NCI-H1048 (cell line): ENCODE measurements around the gene HIRA.
A peak's percentile ranks its signal among the peaks of the same experiment; 100 is the strongest.

Source experiments
- DNase-seq: peaks from one replicate; lab custom pipeline; 2025; lab: John Stamatoyannopoulos, UW

The HIRA gene, protein sequence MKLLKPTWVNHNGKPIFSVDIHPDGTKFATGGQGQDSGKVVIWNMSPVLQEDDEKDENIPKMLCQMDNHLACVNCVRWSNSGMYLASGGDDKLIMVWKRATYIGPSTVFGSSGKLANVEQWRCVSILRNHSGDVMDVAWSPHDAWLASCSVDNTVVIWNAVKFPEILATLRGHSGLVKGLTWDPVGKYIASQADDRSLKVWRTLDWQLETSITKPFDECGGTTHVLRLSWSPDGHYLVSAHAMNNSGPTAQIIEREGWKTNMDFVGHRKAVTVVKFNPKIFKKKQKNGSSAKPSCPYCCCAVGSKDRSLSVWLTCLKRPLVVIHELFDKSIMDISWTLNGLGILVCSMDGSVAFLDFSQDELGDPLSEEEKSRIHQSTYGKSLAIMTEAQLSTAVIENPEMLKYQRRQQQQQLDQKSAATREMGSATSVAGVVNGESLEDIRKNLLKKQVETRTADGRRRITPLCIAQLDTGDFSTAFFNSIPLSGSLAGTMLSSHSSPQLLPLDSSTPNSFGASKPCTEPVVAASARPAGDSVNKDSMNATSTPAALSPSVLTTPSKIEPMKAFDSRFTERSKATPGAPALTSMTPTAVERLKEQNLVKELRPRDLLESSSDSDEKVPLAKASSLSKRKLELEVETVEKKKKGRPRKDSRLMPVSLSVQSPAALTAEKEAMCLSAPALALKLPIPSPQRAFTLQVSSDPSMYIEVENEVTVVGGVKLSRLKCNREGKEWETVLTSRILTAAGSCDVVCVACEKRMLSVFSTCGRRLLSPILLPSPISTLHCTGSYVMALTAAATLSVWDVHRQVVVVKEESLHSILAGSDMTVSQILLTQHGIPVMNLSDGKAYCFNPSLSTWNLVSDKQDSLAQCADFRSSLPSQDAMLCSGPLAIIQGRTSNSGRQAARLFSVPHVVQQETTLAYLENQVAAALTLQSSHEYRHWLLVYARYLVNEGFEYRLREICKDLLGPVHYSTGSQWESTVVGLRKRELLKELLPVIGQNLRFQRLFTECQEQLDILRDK

DNA sequence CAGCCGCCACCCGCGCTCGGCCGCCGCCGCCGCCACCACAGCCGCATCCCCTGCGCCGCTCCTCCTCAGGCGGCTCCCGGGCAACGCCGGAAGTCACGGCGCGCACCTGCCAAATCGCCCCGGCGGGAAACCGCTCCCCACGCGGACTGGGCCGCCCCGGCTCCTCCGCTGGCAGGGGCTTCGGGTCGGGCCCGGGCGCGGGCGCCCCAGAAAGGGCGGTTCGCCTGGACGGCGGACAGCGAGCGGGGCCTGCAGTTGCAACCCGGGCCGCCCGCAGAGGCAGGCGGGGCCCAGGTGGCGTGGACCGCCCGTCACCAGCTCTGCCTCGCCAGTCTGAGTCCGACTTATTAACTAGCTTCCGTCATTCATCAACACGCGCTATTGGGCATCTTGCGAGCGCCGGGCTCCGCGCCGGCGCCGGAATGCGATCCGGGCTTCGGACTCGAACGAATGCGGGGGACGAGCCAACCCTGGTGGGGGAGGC lies at the start of gene HIRA:
TSS of gene HIRA (minus strand) at position 85 of the 484 bp plus-strand sequence. CDS start 257 bp downstream, outside the sequence.
- peak; percentile 47 for DNase-seq

- no peak for DNase-seq
These were observed 49.3 kb upstream of the HIRA start for GRCh38 chr22:19480789-19481188.

GRCh38 chr22:19480173-19480568 lies 48.6 kb upstream of the HIRA start:
- no peak for DNase-seq

DNA sequence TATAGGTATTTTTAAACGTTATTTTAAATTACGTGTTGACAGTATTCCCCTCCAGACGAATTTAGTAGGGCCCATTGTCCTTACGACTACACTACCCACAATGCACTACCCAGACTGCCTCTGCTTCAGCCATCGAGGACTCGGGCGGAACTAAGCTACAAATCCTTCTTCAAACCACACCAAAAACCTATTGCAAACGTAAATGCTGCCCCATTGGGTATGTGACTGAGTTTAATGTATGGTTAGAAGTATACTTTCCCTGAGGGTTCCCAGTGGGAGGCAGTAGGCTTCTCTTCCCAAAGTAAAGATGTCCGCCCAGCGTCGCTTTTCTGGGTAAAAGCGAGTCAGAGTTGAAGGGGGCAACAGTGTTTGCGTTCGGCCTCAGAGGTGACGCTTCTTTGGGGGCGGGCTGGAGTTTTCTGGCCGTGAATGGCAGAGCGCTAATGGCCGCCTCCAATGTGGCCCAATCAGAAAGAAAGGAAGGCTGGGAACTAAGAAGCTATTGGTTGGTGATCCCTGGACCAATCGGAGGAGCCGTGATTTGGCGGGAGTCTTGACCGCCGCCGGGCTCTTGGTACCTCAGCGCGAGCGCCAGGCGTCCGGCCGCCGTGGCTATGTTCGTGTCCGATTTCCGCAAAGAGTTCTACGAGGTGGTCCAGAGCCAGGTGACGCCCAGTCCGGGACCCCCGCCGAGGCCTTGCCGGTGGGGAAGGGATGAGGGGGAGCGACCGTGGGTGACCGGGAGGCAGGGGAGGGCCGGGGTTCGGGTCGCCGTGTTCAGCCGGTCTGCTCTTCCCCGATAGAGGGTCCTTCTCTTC lies 48.0 kb upstream of the HIRA start, which contains the start of gene CDC45:
TSS of gene CDC45 (plus strand) at position 566 of the 818 bp plus-strand sequence. CDS start at position 615, 49 bp downstream.
- peak; percentile 94 for DNase-seq

DNA sequence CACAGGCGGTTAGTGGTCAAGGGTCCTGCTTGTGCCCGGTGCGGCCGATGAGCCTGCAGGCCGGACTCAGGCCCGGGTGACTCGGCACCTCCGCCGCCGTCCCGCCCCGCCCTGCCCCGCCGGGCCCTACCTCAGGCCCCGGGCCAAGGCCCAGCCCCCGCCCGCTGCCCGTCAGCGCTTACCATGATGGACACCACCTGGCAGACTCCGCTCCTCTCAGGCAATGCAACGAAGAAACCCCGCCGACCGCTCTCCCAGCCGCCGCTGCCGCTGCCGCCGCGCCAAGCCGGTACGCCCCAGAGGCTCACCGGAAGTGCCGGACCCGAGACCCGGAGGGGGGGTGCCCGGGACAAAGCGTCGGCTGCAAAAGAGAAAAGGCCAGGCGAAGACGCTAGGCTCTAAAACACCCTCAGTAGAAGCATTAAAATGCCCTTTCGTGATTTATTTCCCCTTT lies 47.4 kb upstream of the HIRA start, which contains the start of gene UFD1:
TSS of gene UFD1 (minus strand) at position 293 of the 454 bp plus-strand sequence. CDS start at position 185, 108 bp downstream.
- peak; percentile 56 for DNase-seq

- no peak for DNase-seq
These were observed 46.7 kb upstream of the HIRA start for GRCh38 chr22:19478045-19478900.

DNA sequence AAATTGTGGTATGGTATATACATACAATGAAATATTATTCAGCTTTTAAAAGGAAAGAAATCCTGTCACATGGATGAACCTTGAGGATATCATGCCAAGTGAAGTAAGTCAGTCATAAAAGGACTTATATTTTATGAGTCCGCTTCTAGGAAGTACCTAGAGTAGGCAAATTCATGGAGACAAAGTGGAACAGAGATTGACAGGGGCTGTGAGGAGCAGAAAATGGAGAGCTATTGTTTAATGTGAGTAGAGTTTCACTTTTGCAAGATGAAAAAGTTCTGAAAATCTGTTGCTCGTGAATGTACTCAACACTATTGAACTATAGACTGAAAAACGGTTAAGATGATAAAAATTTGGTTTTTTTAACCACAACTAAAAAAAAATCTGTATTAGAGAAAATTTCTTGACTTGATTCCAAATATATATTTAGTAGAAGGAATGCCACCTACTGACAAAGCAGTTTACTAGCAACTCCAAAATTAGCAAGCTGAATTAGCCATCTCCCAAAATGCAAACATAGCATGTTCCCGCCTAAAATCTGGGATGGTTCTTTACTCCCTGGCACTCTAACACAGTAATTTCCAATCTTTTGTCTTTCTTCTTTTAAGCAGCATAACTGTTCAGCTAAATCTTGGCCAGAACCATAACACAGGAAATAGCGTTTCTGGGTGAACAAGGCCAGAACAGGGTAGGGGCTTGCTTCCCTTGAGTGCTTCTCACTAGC lies 46.0 kb upstream of the HIRA start:
- DNase-seq, result no peak

DNA sequence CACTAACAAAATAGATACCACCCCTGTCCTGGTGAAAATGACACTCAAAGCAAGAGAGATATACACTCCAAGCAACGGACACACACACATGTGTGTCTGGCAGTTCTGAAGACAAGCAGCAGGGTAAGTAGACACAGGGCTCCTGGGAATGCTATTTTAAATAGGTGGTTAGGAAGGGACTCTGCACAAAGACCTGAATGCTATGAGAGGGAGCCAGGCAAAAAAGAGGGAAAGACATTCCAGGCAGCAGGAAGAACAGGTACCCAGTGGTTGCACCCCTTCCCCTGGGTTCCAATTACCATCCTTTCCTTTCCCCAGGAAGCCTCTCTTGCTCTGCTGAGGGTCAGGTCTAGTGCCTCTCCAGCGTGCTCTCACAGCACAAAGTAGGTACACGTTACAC lies 44.5 kb upstream of the HIRA start:
- no peak for DNase-seq

DNA sequence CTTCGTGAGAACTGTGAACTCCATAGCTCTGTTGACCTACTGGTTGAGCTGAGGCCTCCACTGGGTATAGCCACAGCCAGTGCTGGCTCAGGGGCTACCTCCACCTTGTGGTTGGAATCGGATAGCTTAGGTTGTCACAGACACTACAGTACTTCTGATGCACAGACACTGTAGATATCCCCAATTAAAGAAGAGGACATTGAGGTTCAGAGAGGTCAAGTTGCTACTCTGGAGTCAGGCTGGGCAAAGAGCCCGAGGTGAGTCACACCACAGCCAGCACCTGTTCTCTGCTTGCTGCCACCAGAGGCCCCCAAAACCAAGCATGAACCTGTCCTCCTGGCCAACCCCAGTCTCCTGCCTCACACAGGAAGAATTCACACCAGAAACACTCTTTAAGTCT lies 42.0 kb upstream of the HIRA start:
- no peak for DNase-seq

GRCh38 chr22:19472233-19472632 lies 40.7 kb upstream of the HIRA start:
- no peak for DNase-seq

- DNase-seq, result no peak
These were observed 40.0 kb upstream of the HIRA start for GRCh38 chr22:19471572-19471971.

- no peak for DNase-seq
These were observed 38.5 kb upstream of the HIRA start for GRCh38 chr22:19470010-19470409.

DNA sequence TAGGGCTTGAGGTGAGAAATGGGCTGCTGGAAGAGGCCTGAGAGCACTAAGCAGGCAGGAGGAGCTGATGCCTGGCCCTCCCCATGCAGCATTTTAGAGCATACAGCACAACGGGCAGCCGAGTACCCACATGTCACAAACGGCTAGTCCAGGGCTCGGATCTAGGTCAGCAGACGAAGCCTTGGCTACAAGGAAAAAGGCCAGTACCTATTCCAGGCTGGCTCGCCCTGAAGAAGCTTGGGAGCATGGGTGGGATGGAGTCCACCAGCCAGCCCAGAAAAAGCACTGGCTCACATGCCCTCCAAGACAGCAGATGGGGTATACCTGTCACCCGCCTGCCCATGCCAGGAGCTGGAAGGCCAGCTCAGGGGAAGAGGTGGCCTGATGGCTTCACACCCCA lies 37.9 kb upstream of the HIRA start:
- DNase-seq, result no peak

- DNase-seq, result no peak
These were observed 36.4 kb upstream of the HIRA start for GRCh38 chr22:19467912-19468311.

GRCh38 chr22:19466848-19467752 lies 35.6 kb upstream of the HIRA start:
- no peak for DNase-seq

- DNase-seq, result no peak
These were observed 34.7 kb upstream of the HIRA start for GRCh38 chr22:19466126-19466716.

DNA sequence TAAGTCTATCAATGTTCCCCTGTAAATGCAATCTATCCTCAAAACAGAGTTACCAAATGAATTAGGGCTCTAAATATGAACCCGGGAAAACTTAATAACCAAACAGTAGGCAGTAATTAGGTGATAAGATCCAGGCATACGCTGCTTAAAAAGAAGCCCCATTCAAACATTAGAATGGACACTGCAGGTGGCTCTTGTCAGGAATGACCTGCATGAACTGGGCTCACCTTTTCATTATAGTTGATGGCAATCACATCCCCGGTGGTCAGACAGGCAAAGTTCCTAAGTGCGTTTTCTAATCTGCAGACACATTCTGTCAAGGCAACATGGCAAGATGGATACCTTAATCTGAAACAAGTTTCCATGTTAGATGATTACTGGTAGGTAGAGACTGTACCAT lies 33.4 kb upstream of the HIRA start:
- no peak for DNase-seq

GRCh38 chr22:19464546-19464945 lies 33.0 kb upstream of the HIRA start:
- no peak for DNase-seq
